ENCODE data around the gene PLTP. TPM values are rescaled to one million over a fixed set of nuclear protein-coding genes. Genes with fewer than 3 reads are reported as not detected.
A peak's percentile ranks its signal among the peaks of the same experiment; 100 is the strongest.

The PLTP gene
- total and polyA plus RNA-seq, 2 of the 13 experiments (the other 11 are each of a cell fraction or from before 2014, with no cell fraction given): 16.9 to 28.6 TPM

DNA sequence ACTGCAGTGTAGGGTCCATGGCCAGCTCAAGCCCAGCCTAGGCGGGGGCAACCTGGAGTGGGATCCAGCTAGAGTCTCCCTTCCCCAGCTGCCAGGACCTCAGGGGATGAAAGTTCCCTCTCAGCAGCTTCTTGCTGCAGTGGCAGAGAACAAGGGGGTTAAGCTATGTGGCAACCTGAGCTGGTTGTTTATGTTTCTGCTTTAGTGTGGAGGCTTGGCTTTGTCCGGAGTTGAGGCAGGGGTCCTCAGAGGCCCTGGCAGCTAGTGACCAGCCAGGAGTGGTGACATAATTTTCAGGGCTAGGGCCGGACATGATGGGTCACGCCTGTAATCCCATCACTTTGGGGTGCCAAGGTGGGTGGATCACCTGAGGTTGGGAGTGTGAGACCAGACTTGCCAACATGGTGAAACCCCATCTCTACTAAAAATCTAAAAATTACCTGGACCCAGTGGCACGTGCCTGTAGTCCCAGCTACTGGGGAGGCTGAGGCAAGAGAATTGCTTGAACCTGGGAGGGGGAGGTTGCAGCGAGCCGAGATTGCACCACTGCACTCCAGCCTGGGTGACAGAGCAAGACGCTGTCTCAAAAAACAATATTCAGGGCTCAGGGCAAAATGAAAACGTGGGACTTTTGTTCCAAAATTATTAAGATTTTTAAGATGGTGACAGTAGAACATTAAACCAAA lies 14.0 kb upstream of the PLTP start (continued):
- TF ChIP-seq, protein P1, sequence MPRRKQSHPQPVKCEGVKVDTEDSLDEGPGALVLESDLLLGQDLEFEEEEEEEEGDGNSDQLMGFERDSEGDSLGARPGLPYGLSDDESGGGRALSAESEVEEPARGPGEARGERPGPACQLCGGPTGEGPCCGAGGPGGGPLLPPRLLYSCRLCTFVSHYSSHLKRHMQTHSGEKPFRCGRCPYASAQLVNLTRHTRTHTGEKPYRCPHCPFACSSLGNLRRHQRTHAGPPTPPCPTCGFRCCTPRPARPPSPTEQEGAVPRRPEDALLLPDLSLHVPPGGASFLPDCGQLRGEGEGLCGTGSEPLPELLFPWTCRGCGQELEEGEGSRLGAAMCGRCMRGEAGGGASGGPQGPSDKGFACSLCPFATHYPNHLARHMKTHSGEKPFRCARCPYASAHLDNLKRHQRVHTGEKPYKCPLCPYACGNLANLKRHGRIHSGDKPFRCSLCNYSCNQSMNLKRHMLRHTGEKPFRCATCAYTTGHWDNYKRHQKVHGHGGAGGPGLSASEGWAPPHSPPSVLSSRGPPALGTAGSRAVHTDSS (CRISPR knock-in tag; conservative IDR thresholded peaks at IDR 0.05): 0 out of 2 replicates have a peak, but pooled peaks have one; percentile 40
- TF ChIP-seq, protein P2, sequence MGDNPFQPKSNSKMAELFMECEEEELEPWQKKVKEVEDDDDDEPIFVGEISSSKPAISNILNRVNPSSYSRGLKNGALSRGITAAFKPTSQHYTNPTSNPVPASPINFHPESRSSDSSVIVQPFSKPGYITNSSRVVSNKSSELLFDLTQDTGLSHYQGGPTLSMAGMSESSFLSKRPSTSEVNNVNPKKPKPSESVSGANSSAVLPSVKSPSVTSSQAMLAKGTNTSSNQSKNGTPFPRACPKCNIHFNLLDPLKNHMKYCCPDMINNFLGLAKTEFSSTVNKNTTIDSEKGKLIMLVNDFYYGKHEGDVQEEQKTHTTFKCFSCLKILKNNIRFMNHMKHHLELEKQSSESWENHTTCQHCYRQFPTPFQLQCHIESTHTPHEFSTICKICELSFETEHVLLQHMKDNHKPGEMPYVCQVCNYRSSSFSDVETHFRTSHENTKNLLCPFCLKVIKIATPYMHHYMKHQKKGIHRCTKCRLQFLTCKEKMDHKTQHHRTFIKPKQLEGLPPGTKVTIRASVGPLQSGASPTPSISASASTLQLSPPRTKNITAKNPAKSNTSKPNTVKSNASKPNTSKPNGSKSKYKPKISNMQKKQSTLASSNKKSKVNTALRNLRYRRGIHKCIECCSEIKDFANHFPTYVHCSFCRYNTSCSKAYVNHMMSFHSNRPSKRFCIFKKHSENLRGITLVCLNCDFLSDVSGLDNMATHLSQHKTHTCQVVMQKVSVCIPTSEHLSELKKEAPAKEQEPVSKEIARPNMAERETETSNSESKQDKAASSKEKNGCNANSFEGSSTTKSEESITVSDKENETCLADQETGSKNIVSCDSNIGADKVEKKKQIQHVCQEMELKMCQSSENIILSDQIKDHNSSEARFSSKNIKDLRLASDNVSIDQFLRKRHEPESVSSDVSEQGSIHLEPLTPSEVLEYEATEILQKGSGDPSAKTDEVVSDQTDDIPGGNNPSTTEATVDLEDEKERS (CRISPR knock-in tag; IDR thresholded peaks at IDR 0.05): no peak
- TF ChIP-seq TEAD3 (CRISPR knock-in tag; optimal IDR thresholded peaks at IDR 0.05; ENCODE audit: borderline replicate concordance) (peak; percentile 19), SOX6 (IDR thresholded peaks at IDR 0.05) (no peak), SOX6 (CRISPR knock-in tag; IDR thresholded peaks at IDR 0.05) (peak; percentile 46; the same call in 1 of the 2 replicates), ZNF598 (CRISPR knock-in tag; IDR thresholded peaks at IDR 0.05; ENCODE audit: borderline replicate concordance) (peak; percentile 18; the same call in 1 of the 2 replicates), POLR2A (IDR thresholded peaks at IDR 0.05; ENCODE audit: insufficient read depth in 1 of 2, low read depth in 2 of 2, low read length in 2 of 2) (0 out of 4 replicates have a peak, but pooled peaks of 1 of the 2 experiments have one; percentile 6), CBX5 (CRISPR knock-in tag; IDR thresholded peaks at IDR 0.05; ENCODE audit: borderline replicate concordance) (0 out of 2 replicates have a peak, but pooled peaks have one; percentile 47), MYC (CRISPR knock-in tag; IDR thresholded peaks at IDR 0.05; ENCODE audit: borderline replicate concordance) (no peak), ZBTB7B (CRISPR knock-in tag; IDR thresholded peaks at IDR 0.05) (0 out of 2 replicates have a peak, but pooled peaks have one; percentile 55)
- TF ChIP-seq, protein P3, sequence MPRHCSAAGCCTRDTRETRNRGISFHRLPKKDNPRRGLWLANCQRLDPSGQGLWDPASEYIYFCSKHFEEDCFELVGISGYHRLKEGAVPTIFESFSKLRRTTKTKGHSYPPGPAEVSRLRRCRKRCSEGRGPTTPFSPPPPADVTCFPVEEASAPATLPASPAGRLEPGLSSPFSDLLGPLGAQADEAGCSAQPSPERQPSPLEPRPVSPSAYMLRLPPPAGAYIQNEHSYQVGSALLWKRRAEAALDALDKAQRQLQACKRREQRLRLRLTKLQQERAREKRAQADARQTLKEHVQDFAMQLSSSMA (CRISPR knock-in tag; IDR thresholded peaks at IDR 0.05): peak; percentile 47; the same call in 1 of the 2 replicates
- TF ChIP-seq, protein P4, sequence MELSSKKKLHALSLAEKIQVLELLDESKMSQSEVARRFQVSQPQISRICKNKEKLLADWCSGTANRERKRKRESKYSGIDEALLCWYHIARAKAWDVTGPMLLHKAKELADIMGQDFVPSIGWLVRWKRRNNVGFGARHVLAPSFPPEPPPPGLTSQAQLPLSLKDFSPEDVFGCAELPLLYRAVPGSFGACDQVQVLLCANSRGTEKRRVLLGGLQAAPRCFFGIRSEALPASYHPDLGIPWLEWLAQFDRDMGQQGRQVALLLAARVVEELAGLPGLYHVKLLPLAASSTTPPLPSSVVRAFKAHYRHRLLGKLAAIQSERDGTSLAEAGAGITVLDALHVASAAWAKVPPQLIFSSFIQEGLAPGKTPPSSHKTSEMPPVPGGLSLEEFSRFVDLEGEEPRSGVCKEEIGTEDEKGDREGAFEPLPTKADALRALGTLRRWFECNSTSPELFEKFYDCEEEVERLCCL (CRISPR knock-in tag; IDR thresholded peaks at IDR 0.05; ENCODE audit: borderline replicate concordance): 0 out of 2 replicates have a peak, but pooled peaks have one; percentile 55
- TF ChIP-seq, protein P5, sequence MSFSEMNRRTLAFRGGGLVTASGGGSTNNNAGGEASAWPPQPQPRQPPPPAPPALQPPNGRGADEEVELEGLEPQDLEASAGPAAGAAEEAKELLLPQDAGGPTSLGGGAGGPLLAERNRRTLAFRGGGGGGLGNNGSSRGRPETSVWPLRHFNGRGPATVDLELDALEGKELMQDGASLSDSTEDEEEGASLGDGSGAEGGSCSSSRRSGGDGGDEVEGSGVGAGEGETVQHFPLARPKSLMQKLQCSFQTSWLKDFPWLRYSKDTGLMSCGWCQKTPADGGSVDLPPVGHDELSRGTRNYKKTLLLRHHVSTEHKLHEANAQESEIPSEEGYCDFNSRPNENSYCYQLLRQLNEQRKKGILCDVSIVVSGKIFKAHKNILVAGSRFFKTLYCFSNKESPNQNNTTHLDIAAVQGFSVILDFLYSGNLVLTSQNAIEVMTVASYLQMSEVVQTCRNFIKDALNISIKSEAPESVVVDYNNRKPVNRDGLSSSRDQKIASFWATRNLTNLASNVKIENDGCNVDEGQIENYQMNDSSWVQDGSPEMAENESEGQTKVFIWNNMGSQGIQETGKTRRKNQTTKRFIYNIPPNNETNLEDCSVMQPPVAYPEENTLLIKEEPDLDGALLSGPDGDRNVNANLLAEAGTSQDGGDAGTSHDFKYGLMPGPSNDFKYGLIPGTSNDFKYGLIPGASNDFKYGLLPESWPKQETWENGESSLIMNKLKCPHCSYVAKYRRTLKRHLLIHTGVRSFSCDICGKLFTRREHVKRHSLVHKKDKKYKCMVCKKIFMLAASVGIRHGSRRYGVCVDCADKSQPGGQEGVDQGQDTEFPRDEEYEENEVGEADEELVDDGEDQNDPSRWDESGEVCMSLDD (CRISPR knock-in tag; IDR thresholded peaks at IDR 0.05; ENCODE audit: borderline replicate concordance): 0 out of 2 replicates have a peak, but pooled peaks have one; percentile 40
- TF ChIP-seq, protein P6, sequence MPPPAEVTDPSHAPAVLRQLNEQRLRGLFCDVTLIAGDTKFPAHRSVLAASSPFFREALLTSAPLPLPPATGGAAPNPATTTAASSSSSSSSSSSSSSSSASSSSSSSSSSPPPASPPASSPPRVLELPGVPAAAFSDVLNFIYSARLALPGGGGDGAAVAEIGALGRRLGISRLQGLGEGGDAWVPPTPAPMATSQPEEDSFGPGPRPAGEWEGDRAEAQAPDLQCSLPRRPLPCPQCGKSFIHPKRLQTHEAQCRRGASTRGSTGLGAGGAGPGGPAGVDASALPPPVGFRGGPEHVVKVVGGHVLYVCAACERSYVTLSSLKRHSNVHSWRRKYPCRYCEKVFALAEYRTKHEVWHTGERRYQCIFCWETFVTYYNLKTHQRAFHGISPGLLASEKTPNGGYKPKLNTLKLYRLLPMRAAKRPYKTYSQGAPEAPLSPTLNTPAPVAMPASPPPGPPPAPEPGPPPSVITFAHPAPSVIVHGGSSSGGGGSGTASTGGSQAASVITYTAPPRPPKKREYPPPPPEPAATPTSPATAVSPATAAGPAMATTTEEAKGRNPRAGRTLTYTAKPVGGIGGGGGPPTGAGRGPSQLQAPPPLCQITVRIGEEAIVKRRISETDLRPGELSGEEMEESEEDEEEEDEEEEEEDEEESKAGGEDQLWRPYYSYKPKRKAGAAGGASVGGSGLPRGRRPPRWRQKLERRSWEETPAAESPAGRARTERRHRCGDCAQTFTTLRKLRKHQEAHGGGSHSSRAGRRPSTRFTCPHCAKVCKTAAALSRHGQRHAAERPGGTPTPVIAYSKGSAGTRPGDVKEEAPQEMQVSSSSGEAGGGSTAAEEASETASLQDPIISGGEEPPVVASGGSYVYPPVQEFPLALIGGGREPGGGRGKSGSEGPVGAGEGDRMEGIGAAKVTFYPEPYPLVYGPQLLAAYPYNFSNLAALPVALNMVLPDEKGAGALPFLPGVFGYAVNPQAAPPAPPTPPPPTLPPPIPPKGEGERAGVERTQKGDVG (CRISPR knock-in tag; IDR thresholded peaks at IDR 0.05; ENCODE audit: borderline replicate concordance): 0 out of 2 replicates have a peak, but pooled peaks have one; percentile 34

All from HepG2 (cell line).